EL (cell line): ENCODE results near the gene STRBP.
A peak's percentile ranks its signal among the peaks of the same experiment; 100 is the strongest.

Source experiments
- DNase-seq: peaks from one replicate; pipeline ENCODE4 v3.0.0-alpha.2; 2016

Gene STRBP

GRCh38 chr9:123091459-123091858 lies 176.9 kb downstream of the STRBP start:
- no peak for DNase-seq

DNA sequence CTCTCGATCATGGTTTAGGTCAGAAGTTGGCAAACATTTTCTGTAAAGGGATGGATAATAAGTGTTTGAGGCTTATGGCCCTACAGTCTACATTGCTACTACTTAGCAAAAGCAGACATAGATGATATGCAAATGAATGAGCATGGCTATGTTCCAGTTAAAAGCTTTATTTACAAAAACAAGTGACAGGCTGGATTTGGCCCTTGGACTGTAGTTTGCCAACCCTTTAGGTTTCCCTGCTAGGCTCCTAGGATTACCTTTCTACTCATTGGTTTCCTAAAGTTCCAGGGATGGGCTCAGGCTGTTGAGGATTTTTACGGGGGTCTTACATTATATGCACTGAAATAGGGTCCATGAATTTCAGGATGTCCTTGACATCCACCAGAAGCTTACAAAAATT lies 177.4 kb downstream of the STRBP start:
- no peak for DNase-seq

- DNase-seq: no peak
Observed at GRCh38 chr9:123090198-123090896, 178.0 kb downstream of the STRBP start.

GRCh38 chr9:123089790-123090189 lies 178.6 kb downstream of the STRBP start:
- no peak for DNase-seq

DNA sequence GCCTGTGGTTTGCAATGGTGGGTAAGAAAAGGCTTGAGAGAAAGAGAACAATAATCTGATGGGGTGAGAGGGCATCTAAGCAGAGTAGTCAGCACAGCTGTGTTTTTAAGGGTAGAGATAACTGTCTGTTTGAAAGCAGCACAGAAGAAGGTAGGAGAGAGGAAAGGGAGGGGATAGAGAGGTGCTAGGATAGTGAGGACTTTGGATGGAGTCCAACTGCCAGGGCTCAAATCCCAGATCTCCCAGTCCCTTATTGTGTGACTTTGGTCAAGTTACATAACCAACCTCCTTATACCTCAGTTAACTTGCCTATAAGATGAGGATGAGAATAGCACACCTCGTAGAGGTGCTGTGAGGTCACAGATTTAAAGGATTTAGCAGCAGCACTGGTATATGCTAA lies 179.3 kb downstream of the STRBP start:
- DNase-seq: no peak

GRCh38 chr9:123087359-123087888 lies 181.0 kb downstream of the STRBP start:
- no peak for DNase-seq

- no peak for DNase-seq
Observed at GRCh38 chr9:123085916-123086315, 182.5 kb downstream of the STRBP start.

DNA sequence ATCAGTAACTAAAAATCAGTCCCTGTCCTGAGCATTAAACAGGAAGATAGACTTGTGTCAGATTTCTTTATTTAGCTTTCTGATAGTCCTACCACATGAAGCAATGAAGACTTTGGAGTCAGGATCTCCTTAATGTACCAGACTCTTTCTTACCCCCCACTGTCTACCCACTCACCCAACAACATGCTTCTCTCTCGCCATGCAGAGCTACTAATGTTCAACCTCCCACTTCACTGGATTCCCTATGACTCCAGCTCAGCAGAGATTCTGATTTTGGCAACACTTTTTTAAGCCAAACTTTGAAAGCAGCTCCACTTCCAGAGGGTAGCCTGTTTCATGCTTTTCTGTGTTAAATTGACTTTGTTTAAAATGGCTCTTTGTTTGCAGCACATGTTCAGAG lies 184.1 kb downstream of the STRBP start:
- DNase-seq: no peak

DNA sequence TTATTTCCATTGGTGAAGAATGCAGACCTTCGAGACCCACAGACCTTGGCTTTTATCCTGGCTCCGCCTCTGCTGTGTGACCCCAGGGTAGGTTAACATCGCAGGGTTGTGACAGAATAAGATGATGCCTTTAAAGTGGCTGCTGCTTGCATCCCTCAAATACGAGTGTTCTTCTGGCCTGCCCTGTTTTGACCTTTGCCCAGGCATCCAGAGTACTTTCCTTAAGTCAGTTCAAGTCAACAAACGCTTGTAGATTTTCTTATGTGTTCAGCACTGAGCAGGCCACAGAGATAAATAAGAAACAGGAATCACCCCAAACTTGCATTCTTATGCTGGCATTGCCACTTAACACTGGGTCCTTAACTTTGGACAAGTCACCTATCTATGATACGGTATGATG lies 184.7 kb downstream of the STRBP start:
- DNase-seq: no peak

DNA sequence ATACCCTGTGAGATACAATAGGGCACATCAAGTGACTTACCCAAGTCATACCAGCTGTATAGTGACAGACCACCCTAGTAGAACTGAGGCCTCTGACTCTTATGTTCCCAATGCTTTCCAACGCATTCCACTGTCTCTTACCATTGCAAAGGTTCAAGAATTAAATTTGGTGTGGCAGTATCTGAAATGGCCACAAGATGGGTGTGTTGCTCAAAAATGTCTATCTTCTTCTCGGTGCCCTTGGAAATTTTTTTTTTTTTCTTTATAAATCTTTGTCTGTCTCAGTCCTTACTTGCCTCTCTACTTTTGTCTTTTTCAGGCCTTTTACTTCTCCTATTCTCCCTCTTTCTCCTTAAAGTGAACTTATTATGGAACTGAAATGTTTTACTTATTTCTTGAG lies 186.6 kb downstream of the STRBP start:
- DNase-seq: peak; percentile 51

DNA sequence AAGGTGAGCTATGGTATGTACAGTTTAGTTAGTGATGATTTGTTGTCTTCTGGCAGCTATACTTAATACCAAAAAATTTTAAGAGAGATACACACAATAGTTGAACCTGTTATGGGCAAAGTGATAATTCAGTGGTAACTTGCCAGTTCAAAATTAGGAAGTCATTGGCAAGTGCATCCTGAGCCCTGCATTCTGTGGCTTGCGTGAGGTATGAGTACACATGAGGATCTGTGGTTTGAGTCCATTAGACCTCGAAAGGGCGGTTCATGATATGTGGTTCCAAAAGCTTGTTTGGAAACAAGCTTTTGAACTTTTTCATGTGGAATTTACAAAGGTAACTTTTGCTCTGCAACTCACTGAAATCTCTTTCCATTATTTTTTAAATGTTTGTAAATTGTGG lies 187.9 kb downstream of the STRBP start:
- DNase-seq: no peak

DNA sequence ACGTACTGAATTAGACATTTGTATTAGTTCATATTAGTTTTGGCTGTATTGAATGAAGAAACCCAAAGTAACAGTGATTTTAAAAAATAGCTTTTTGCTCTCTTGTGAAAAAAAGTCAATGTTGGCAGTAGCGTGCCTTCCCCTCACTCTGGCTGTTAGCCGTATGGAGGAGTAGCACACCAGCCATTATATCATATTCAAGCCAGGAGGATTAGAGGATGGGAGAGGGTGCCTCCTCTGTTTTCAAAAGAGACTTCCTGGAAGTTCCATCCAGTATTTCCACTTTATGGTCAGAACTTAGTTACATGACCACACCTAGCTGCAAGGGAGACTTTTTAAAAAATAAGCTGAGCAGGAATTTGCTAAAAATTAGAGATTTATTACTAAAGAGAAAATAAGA lies 193.8 kb downstream of the STRBP start:
- no peak for DNase-seq

GRCh38 chr9:123073991-123074422 lies 194.4 kb downstream of the STRBP start:
- DNase-seq: peak; percentile 78

GRCh38 chr9:123073441-123073840 lies 194.9 kb downstream of the STRBP start:
- no peak for DNase-seq

- DNase-seq: no peak
Observed at GRCh38 chr9:123072407-123072995, 195.9 kb downstream of the STRBP start.
